Right forelimb (tissue), 1 donor: ENCODE measurements around the gene ROR2.

Source experiments
- DNase-seq: peaks from one replicate; pipeline ENCODE4 v3.0.0-alpha.2; 2018

Gene ROR2

GRCh38 chr9:91734371-91734981 is 215.6 kb downstream of the ROR2 start:
- peak; percentile 80 for DNase-seq

- DNase-seq = no peak
These were observed 216.9 kb downstream of the ROR2 start for GRCh38 chr9:91733006-91733624.

GRCh38 chr9:91732187-91733005 is 217.6 kb downstream of the ROR2 start:
- DNase-seq = no peak

- no peak for DNase-seq
These were observed 219.2 kb downstream of the ROR2 start for GRCh38 chr9:91730806-91731205.

- DNase-seq = no peak
These were observed 220.5 kb downstream of the ROR2 start for GRCh38 chr9:91729558-91729842.

GRCh38 chr9:91727972-91728371 is 222.1 kb downstream of the ROR2 start:
- DNase-seq = no peak

GRCh38 chr9:91727316-91727861 is 222.6 kb downstream of the ROR2 start:
- no peak for DNase-seq

GRCh38 chr9:91726406-91727100 is 223.5 kb downstream of the ROR2 start:
- DNase-seq = no peak

- DNase-seq = no peak
These were observed 224.4 kb downstream of the ROR2 start for GRCh38 chr9:91725651-91726050.

GRCh38 chr9:91724609-91725505 is 225.2 kb downstream of the ROR2 start:
- no peak for DNase-seq

GRCh38 chr9:91724068-91724440 is 226.0 kb downstream of the ROR2 start:
- DNase-seq = no peak

GRCh38 chr9:91723420-91724067 is 226.5 kb downstream of the ROR2 start:
- DNase-seq = no peak

GRCh38 chr9:91720751-91721705 is 229.0 kb downstream of the ROR2 start:
- DNase-seq = no peak

- no peak for DNase-seq
These were observed 229.7 kb downstream of the ROR2 start for GRCh38 chr9:91720313-91720712.

- DNase-seq = no peak
These were observed 232.0 kb downstream of the ROR2 start for GRCh38 chr9:91718071-91718470.

- no peak for DNase-seq
These were observed 233.2 kb downstream of the ROR2 start for GRCh38 chr9:91716815-91717214.

- no peak for DNase-seq
These were observed 233.8 kb downstream of the ROR2 start for GRCh38 chr9:91716239-91716638.

GRCh38 chr9:91714874-91715615 is 235.0 kb downstream of the ROR2 start:
- no peak for DNase-seq

- DNase-seq = peak; percentile 83
These were observed 235.8 kb downstream of the ROR2 start for GRCh38 chr9:91714020-91714806.
